C1 segment of cervical spinal cord (tissue), 14 donors: ENCODE data around the gene CCDC28A.
"Not testable (repeated sequence)": the region's sequence is repeated elsewhere in the genome, so short reads cannot be mapped to it uniquely, and the experiment has no call there.

Source experiments
- DNase-seq, 14 donors: peaks; one replicate each; lab custom pipeline; 2025; lab: John Stamatoyannopoulos, UW

Gene CCDC28A

GRCh38 chr6:138773177-138774091 lies at the start of gene CCDC28A:
TSS of gene CCDC28A (plus strand) at chr6:138773769. CDS start at chr6:138776121, 2,352 bp downstream.
- DNase-seq = peak; percentile 78 to 100 (median 98)

DNA sequence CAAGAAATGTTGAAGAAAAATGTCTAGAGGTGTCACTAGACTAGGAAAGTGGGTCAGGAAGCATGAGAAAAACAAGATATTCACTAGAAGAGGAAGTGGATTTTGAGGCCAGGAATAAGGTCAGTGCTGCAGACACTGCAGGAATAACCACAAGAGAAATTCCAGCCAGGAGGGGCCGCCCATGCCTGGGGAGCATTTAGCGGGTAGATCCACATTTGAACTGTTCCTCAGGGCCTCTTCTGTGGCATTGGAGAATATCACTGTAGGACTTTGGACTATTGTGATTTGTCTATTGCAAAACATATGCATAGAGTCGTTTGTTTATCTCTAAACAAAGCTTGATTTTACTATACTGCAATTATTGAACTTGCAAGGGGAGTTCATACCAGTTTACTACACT lies 49.6 kb upstream of the CCDC28A start:
- DNase-seq = no peak

DNA sequence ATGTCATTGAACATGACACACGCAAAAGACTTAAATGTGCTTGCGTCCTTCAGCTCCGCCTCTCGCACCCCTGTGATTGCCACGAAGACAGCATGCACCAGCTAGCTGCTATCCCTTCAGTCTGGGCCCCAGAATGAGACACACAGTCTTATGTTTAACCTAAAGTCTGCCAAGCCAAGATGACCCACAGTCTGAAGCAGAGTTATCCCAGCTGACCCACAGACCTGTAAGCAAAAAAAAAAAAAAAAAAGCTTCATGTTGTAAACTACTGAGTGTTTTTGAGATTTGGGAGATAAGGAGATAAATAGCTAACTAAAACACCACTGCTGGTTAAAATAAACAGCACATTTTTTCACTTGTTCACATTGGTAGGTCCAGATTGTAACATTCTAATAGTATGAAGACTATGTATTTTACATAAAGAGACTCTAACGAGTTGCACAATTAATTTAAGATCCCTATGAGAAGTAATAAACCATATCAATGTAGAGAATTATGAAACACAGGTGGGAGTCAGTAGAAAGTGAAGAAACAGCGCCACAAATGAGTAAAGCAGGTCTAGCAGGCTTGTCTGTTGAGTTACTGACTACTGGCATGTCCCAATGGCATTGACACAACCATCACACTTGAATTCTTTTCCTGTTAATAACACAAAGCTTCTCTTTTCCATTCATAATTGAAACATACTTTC lies 47.4 kb upstream of the CCDC28A start:
- DNase-seq = no peak

GRCh38 chr6:138726757-138727097 lies 46.8 kb upstream of the CCDC28A start:
- no peak for DNase-seq

DNA sequence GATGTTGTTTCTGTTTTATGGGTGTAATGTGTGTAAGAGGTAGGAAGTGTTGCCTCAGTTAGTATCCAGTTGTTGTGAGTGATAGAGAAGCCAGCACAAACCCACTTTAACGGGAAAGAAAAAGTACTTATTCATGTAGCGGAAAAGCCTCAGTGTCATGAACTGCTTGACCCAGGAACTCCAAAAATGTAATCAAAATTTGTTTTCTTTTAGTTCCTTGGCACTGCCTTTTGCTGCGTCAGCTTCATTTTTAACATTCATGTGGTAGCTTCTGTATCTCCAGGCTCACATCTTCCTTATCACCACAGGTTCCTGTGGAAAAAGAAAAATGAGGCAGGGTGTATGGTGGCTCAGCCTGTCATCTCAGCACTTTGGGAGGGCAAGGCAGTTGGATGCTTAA lies 46.4 kb upstream of the CCDC28A start:
- DNase-seq = no peak

GRCh38 chr6:138728662-138729061 lies 44.9 kb upstream of the CCDC28A start:
- no peak for DNase-seq

DNA sequence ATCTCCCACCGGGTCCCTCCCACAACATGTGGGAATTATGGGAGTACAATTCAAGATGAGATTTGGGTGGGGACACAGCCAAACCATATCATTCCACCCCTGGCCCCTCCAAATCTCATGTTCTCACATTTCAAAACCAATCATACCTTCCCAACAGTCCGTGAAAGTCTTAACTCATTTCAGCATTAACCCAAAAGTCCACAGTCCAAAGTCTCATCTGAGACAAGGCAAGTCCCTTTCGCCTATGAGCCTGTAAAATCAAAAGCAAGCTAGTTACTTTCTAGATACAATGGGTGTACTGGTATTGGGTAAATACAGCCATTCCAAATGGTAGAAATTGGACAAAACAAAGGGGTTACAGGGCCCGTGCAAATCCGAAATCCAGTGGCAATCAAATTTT lies 43.5 kb upstream of the CCDC28A start:
- not testable (repeated sequence) for DNase-seq

DNA sequence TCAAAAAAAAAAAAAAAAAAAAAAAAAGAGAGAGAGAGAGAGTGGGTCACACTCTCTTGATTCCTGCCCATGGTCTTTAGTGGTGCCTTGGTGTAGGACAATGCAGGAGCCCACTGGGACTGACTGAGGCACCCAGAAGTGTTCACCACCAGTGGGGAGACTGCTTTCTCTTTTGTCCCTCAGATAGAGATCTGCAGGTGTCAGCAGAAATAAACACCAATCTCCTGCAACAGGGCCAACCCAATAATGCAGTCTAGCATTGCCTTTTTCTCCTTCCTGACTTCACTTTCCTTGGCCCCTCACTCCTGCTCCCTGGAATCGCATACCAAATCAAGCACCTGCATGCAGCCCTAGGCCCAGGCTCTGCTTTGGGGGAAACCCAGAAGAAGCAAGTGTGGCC lies 39.0 kb upstream of the CCDC28A start:
- DNase-seq = no peak

DNA sequence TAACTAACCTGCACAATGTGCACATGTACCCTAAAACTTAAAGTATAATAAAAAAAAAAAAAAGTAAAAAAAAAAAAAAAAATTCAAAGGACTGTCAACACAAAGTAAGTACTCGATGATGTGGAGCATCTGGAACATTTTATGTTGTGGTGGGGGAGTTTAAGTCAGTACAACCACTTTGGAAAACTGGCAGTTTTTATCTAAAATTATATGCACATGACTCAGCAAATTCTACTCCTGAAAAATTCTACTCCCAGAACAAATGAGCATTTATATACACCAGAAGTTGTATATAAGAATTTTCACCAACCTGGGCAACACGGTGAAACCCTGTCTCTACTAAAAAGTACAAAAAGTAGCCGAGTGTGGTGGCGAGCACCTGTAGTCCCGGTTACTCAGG lies 36.9 kb upstream of the CCDC28A start:
- DNase-seq = no peak

DNA sequence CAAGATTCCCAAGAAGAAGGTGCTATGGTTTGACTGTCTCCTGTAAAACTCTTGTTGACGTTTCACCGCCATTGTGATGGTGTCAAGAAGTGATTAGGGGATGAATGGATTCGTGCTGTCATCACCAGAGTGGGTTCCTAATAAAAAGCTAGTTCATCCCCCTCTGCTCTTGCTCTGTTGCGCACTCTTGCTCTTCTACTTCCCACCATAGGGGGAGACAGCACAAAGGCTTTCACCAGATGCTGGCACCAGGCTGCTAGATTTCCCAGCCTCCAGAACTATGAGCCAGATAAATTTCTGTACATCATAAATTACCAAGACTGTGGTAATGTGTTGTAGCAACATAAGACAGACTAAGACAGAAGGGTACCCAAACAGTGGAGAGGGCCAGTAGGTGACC lies 21.6 kb upstream of the CCDC28A start:
- DNase-seq = no peak

DNA sequence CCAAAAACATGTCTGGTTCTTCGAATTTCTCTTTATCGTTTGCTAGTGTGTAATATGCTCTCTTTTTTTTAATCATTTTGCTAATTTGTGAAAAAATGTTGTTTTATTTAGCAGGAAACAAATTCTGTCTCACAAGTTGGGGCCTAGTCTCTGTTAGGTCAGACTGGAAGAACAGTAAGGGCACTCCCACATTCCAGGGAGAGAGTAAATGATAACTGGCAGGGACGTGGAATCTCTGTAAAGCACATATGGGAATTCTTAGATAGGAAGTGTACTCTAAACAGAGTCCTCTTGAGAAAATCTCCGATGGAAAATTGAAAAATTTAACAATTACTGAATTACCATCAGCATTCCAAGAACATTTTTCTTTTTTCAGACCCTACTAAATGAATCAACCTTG lies 16.4 kb upstream of the CCDC28A start:
- no peak for DNase-seq

DNA sequence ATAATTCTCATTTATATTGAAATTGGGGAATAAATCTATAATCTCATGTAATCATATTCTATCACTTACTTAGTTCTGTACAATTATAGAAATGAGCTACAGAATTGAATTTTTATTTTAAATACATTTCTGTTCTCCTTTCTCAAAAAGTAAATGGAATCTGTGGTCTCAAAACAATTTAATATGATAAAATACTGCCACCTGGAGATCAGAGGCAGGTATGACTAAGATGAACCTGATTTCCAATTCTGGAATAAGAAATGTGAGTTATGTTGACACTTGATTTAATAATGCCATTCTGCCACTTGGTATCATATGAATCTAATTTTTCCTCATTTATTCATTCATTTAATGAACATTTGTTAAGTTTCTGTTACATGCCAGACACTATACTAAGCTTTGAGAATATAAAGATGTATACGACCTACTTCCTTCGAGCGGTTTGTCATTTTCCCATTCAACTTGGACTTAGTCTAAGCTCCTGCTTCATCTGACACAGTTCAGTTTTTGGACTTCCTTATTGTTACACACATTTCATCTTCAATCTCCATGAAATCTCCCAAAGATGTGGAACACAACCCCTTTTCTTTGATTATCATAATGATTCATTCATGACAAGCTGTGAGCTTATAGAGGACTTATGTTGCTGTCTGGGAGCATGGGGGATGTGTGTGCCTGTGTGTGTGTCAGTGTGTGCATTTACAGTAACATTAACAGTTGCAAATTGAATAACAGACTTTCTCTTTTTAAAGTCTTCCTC lies 7.5 kb upstream of the CCDC28A start:
- no peak for DNase-seq

DNA sequence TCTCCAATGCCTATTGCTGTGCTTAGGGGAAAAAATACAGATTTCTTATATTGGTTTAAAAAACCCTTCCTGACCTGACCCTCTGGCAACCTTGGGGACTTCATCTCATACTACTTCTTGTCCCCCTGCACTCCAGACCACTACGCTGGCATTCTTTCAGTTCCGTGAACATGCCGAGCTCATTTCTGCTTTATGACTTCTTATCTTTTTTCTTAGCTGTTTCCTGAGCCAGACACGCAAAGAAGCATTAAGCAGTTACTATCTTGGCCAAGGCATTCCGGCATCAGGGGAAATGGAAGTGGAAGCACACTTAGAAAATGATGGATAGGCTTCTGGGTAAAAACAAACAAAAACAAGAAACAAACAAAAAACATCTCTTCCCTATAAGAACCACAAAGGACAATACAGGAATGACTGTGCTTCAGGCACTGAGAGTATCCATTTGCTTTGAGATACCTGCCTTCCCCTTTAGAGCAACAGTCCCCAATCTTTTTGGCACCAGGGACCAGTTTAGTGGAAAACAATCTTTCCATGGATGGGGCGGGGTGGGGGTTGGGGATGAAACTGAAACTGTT lies 4.4 kb upstream of the CCDC28A start:
- DNase-seq = no peak

- no peak for DNase-seq
These were observed 883 bp upstream of the CCDC28A start for GRCh38 chr6:138772596-138773176.

DNA sequence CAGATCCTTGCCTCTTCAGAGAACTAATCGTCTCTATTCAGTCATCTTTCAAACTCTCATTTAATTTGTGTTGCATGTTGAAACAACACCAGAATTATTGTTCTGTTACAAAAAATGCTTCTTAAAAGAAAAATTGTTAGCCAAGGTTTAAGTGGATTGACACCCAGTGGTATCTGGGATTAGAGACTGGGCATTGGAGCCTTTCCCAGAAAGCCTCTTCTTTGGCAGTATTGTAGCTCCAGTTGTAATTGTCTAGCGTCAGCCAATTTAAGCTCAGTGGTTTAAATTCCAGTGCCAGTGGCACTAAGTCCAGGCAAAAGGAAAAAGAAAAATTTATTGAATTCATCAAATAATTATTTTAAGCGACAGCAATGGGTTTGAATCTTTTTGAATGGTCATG lies 801 bp downstream of the CCDC28A start:
- DNase-seq = peak in 1 of 14 donors; percentile 29

DNA sequence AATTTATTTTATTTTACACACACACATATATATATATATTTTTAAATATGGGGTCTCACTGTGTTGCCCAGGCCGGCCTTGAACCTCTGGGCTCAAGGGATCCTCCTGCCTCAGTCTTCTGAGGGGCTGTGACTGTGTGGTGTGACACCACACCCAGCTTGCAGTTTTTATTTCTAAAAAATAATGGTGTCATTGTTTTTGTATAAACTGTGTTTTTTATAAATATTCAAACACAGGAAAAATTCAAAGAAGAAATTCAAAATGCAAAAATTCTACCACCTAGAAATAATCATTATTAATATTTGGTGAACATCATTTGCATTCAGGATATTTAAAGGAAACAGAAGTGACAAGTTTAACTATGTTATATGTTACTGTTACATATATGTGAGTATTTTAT lies 3.1 kb downstream of the CCDC28A start:
- DNase-seq = no peak

DNA sequence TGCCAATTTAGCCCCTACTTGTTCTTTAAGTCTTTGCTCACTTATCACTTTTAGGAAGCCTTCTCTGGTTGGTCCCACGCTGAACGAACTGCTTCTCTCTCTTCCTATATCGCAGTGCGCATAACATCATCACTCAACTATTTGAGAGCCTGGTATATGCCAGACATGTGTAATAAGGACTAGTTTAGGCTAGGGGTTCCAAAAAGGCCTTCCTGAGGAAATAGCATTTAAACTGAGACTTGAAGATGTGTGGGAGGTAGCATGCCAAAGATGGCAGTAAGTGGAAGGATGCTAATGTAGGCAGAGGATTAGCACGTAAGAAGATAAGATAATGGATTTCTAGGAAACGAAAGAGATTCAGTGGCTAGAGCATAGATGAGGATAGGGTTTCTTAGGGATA lies 4.8 kb downstream of the CCDC28A start:
- no peak for DNase-seq

DNA sequence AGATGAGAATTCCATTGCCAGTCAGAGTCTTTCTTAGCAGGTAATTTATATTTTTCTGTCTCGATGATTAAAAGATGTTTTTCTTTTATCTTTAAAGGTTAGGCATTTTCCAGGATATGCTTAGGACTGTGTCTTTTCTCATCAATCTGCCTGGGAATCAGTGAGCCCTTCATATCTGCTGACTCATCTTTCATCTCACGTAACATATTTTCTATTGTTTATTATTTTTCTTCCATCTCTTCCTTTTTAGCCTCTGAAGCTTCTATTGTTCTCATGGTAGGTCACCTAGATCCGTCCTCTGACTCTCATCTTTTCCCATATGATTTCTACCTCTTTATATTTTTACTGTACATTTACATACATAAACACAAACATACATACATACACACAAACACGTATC lies 8.7 kb downstream of the CCDC28A start:
- no peak for DNase-seq

GRCh38 chr6:138785079-138785478 lies 11.5 kb downstream of the CCDC28A start:
- no peak for DNase-seq

DNA sequence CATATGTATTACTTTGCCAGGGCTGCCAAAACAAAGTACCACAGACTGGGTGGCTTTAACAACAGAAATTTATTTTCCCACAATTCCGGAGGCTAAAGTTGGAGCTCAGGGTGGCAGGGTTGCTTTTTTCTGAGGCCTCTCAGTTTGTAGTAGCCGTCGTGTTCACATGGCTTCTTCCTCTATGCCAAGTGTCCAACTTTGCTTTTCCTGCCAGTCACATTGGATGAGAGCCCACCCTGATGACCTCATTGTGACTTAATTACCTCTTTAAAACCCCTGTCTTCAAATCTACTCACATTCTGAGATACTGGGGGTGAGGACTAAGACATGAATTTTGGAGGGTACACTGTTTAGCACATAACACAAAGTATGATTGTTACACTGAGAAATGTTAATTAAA lies 12.4 kb downstream of the CCDC28A start:
- peak in 6 of 14 donors; percentile 7 to 16 (median 12) for DNase-seq

DNA sequence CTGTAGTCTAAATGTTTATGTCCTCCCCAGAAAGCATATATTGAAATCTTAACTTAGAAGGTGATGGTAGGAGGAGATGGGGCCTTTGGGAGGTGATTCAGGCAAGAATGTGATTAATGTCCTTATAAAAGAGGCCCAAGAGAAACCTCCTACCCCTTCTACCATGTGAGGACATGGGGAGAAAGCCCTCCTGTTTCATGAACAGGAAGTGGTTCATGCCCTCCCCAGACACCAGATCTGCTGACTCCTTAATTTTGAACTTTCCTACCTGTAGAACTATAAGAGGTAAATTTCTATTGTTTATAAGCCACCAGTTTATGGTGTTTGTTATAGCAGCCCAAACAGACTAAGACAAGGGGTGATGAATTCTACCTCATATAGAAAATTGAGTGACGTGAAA lies 13.6 kb downstream of the CCDC28A start:
- no peak for DNase-seq
